ENCODE measurements around the gene ATOH8.

Gene ATOH8

GRCh38 chr2:85718885-85719492, 34.8 kb upstream of the ATOH8 start:
- no peak for TF ChIP-seq YY1 (IDR thresholded peaks at IDR 0.05; ENCODE audit: low read depth)
- no peak for TF ChIP-seq REST (IDR thresholded peaks at IDR 0.05; ENCODE audit: low read depth)
- no peak for TF ChIP-seq CREB1 (IDR thresholded peaks at IDR 0.05; ENCODE audit: low read depth)
- no peak for TF ChIP-seq FOXM1 (IDR thresholded peaks at IDR 0.05; ENCODE audit: borderline replicate concordance, low read depth)
- no peak for TF ChIP-seq USF1 (IDR thresholded peaks at IDR 0.05)
- no peak for TF ChIP-seq TEAD4 (IDR thresholded peaks at IDR 0.05)
- no peak for TF ChIP-seq ZBTB7A (IDR thresholded peaks at IDR 0.05; ENCODE audit: low read depth)
- no peak for TF ChIP-seq CEBPB (IDR thresholded peaks at IDR 0.05)
- no peak for TF ChIP-seq TCF12 (IDR thresholded peaks at IDR 0.05; ENCODE audit: low read depth)
- TF ChIP-seq EGR1 (IDR thresholded peaks at IDR 0.05): no peak
- no peak for TF ChIP-seq RAD21 (IDR thresholded peaks at IDR 0.05; ENCODE audit: low read depth)
- no peak for TF ChIP-seq NFIC (IDR thresholded peaks at IDR 0.05)
- no peak for TF ChIP-seq MAX (IDR thresholded peaks at IDR 0.05)
- no peak for TF ChIP-seq EP300 (IDR thresholded peaks at IDR 0.05; ENCODE audit: borderline replicate concordance)
- no peak for TF ChIP-seq TAF1 (IDR thresholded peaks at IDR 0.05; ENCODE audit: low read depth)

- TF ChIP-seq RAD21 (IDR thresholded peaks at IDR 0.05; ENCODE audit: low read depth) (no peak), ZBTB7A (IDR thresholded peaks at IDR 0.05; ENCODE audit: low read depth) (no peak), YY1 (IDR thresholded peaks at IDR 0.05; ENCODE audit: low read depth) (no peak), TCF12 (IDR thresholded peaks at IDR 0.05; ENCODE audit: low read depth) (no peak), FOXM1 (IDR thresholded peaks at IDR 0.05; ENCODE audit: borderline replicate concordance, low read depth) (no peak)
Measured at GRCh38 chr2:85719609-85720240, 34.1 kb upstream of the ATOH8 start.

- no peak for TF ChIP-seq TEAD4 (IDR thresholded peaks at IDR 0.05)
- TF ChIP-seq CEBPB (IDR thresholded peaks at IDR 0.05): no peak
- TF ChIP-seq USF1 (IDR thresholded peaks at IDR 0.05): no peak
- no peak for TF ChIP-seq TAF1 (IDR thresholded peaks at IDR 0.05; ENCODE audit: low read depth)
- no peak for TF ChIP-seq RAD21 (IDR thresholded peaks at IDR 0.05; ENCODE audit: low read depth)
Measured at GRCh38 chr2:85720533-85720932, 33.3 kb upstream of the ATOH8 start.

- no peak for TF ChIP-seq EP300 (IDR thresholded peaks at IDR 0.05; ENCODE audit: borderline replicate concordance)
- TF ChIP-seq ZBTB7A (IDR thresholded peaks at IDR 0.05; ENCODE audit: low read depth): no peak
- TF ChIP-seq NFIC (IDR thresholded peaks at IDR 0.05): no peak
- TF ChIP-seq FOXM1 (IDR thresholded peaks at IDR 0.05; ENCODE audit: borderline replicate concordance, low read depth): no peak
- no peak for TF ChIP-seq TAF1 (IDR thresholded peaks at IDR 0.05; ENCODE audit: low read depth)
- TF ChIP-seq CREB1 (IDR thresholded peaks at IDR 0.05; ENCODE audit: low read depth): no peak
- no peak for TF ChIP-seq CEBPB (IDR thresholded peaks at IDR 0.05)
Measured at GRCh38 chr2:85721641-85722040, 32.1 kb upstream of the ATOH8 start.

GRCh38 chr2:85722519-85722918, 31.3 kb upstream of the ATOH8 start:
- no peak for TF ChIP-seq TAF1 (IDR thresholded peaks at IDR 0.05; ENCODE audit: low read depth)
- no peak for TF ChIP-seq NFIC (IDR thresholded peaks at IDR 0.05)
- no peak for TF ChIP-seq CREB1 (IDR thresholded peaks at IDR 0.05; ENCODE audit: low read depth)
- no peak for TF ChIP-seq TCF12 (IDR thresholded peaks at IDR 0.05; ENCODE audit: low read depth)
- no peak for TF ChIP-seq EGR1 (IDR thresholded peaks at IDR 0.05)
- no peak for TF ChIP-seq RAD21 (IDR thresholded peaks at IDR 0.05; ENCODE audit: low read depth)
- TF ChIP-seq CEBPB (IDR thresholded peaks at IDR 0.05): no peak
- no peak for TF ChIP-seq TEAD4 (IDR thresholded peaks at IDR 0.05)
- no peak for TF ChIP-seq FOXM1 (IDR thresholded peaks at IDR 0.05; ENCODE audit: borderline replicate concordance, low read depth)
- no peak for TF ChIP-seq USF1 (IDR thresholded peaks at IDR 0.05)
- no peak for TF ChIP-seq EP300 (IDR thresholded peaks at IDR 0.05; ENCODE audit: borderline replicate concordance)
- no peak for TF ChIP-seq ZBTB7A (IDR thresholded peaks at IDR 0.05; ENCODE audit: low read depth)

GRCh38 chr2:85723707-85724360, 30.0 kb upstream of the ATOH8 start:
- TF ChIP-seq FOXM1 (IDR thresholded peaks at IDR 0.05; ENCODE audit: borderline replicate concordance, low read depth) (no peak), ZBTB7A (IDR thresholded peaks at IDR 0.05; ENCODE audit: low read depth) (no peak), RAD21 (IDR thresholded peaks at IDR 0.05; ENCODE audit: low read depth) (no peak), REST (IDR thresholded peaks at IDR 0.05; ENCODE audit: low read depth) (no peak), YY1 (IDR thresholded peaks at IDR 0.05; ENCODE audit: low read depth) (no peak), TAF1 (IDR thresholded peaks at IDR 0.05; ENCODE audit: low read depth) (no peak), CREB1 (IDR thresholded peaks at IDR 0.05; ENCODE audit: low read depth) (no peak), EGR1 (IDR thresholded peaks at IDR 0.05) (no peak), CEBPB (IDR thresholded peaks at IDR 0.05) (no peak), USF1 (IDR thresholded peaks at IDR 0.05) (no peak), MAX (IDR thresholded peaks at IDR 0.05) (no peak), EP300 (IDR thresholded peaks at IDR 0.05; ENCODE audit: borderline replicate concordance) (no peak), TEAD4 (IDR thresholded peaks at IDR 0.05) (no peak), TCF12 (IDR thresholded peaks at IDR 0.05; ENCODE audit: low read depth) (no peak), NFIC (IDR thresholded peaks at IDR 0.05) (no peak)

Data from Ishikawa (cell line).